Gastroesophageal sphincter (tissue), 3 donors: ENCODE results near the gene EEF1AKMT1.

Source experiments
- POLR2A ChIP-seq, 2 donors: fragments of 450-650 bp; IDR thresholded peaks; one replicate each; pipeline ENCODE4 v1.6.1; 2017; ENCODE audit warnings: antibody characterized with exemption in 2 of 2, mild to moderate bottlenecking in 2 of 2, moderate library complexity in 1 of 2
- TF ChIP-seq, protein P1 (sequence below), 4 experiments: fragments of 200-600 bp in 2 of 4; fragments of 450-650 bp in 2 of 4; sonication (generic) in 1 of 4; IDR thresholded peaks; one replicate each; pipeline ENCODE4 v1.5.1; 2017 to 2019; ENCODE audit warnings: antibody characterized with exemption in 4 of 4, mild to moderate bottlenecking in 2 of 4, moderate library complexity in 2 of 4

DNA sequence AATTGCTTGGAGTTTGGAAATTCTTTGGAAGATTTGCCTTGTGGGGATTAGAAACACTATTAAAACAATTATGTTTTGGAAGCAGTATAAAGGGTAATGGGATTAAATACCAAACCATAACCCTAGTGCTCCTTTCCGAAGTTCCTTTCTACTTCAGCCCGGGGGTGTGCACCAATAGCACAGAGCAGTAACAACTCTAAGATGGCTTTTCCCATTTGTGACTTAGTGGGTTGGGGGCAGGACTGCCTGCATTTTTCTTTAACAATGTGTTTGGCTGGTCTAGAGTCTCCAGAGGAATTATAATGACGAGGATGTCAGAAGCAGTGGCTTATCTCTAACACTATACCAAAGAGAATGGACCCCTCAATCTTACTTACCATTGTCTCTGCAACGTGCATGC, 82.1 kb downstream of the EEF1AKMT1 start:
- TF ChIP-seq POLR2A (IDR thresholded peaks at IDR 0.05) = no peak
- TF ChIP-seq, protein P1, sequence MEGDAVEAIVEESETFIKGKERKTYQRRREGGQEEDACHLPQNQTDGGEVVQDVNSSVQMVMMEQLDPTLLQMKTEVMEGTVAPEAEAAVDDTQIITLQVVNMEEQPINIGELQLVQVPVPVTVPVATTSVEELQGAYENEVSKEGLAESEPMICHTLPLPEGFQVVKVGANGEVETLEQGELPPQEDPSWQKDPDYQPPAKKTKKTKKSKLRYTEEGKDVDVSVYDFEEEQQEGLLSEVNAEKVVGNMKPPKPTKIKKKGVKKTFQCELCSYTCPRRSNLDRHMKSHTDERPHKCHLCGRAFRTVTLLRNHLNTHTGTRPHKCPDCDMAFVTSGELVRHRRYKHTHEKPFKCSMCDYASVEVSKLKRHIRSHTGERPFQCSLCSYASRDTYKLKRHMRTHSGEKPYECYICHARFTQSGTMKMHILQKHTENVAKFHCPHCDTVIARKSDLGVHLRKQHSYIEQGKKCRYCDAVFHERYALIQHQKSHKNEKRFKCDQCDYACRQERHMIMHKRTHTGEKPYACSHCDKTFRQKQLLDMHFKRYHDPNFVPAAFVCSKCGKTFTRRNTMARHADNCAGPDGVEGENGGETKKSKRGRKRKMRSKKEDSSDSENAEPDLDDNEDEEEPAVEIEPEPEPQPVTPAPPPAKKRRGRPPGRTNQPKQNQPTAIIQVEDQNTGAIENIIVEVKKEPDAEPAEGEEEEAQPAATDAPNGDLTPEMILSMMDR (IDR thresholded peaks at IDR 0.05) = no peak
